Measurements from ENCODE around the gene AADACL4. TPM values are rescaled to one million over a fixed set of nuclear protein-coding genes. Genes with fewer than 3 reads are reported as not detected.
"Not testable (repeated sequence)": the region's sequence is repeated elsewhere in the genome, so short reads cannot be mapped to it uniquely, and the experiment has no call there.

Gene AADACL4
- total RNA-seq, 1 experiment from 2014 or later: not detected

DNA sequence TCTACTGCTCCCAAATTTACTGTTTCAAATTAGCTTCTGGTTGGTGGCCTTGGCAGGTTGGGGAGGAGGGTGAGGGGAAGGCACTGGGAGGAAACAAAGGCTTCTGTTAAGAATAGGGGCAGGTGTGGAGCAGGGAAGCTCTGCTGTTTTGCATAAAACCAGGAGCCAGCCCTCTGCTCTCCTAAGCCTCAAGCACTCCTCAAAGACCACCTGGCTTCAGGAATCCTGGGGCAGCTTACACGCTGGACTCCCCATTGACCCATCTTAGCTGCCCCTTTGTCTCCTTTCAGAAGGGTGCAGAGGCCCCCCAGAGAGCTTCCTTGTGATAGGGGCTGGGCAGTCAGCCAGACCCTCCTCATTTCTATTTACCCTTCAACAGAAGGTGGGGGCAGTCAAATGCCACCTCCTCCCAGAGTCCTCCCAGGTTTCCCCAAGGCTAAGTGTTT is 14.4 kb upstream of the AADACL4 start:
- DNase-seq (ENCODE audit: low read depth): no peak

DNA sequence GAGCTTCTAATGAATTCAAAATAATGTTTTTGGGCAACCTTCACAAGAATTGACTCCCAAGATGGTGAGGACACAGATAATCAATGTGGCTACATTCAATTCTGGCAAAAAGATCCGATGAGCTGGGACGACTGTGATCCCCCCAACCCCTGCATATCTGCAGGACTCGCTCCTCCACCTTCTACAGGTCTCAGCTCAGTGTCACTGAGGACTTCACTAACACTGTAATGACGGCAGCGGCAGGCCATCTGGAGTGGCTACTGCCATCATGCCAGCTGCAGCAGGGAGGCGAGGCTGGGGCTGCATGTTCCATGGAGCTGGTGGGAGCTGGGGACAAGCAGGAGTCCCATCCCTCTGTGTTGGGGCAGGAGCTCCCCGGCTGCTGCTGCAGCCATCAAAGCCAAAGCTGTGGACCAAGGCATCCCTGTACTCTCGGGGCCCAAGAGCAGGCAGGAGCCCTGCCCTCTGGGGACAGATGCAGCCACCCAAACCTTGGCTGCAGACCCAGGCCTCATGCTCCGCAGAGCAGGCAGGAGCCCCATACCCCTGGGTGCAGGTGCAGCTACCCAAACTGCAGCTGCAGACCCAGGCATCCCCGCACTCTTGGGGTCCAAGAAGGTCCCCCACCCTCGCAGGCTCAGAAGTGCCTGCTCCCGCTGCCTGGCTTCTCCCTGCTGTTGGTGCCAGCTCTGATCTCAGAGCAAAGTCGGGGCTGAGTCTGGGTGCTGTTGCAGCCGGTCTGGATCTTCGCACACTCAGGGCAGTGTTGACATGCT is 13.7 kb upstream of the AADACL4 start:
- DNase-seq (ENCODE audit: low read depth): no peak

DNA sequence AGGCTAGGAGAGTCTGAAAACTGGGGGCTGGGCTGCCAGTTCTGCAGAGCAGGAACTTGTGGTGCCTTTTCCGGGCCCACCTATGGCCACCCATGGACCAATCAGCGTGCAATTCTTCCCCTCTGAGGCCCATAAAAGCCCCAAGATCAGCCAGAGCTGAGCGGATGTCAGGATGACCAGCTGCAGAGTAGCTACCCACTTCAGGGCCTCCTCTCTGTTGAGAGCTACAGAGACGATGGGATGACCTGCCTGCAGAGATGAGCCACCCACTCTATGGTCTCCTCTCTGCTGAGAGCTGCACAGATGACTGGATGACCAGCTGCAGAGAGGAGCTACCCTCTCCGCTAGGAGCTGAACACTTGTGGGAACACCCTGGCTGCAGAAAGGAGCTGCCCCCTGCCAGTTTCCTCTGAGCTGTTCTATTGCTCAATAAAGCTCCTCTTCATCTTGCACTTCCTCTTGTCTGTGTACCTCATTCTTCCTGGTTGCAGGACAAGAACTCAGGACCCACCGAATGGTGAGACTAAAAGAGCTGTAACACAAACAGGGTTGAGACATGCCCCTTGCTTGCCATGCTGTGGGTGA is 12.8 kb upstream of the AADACL4 start:
- DNase-seq (ENCODE audit: low read depth): no peak

DNA sequence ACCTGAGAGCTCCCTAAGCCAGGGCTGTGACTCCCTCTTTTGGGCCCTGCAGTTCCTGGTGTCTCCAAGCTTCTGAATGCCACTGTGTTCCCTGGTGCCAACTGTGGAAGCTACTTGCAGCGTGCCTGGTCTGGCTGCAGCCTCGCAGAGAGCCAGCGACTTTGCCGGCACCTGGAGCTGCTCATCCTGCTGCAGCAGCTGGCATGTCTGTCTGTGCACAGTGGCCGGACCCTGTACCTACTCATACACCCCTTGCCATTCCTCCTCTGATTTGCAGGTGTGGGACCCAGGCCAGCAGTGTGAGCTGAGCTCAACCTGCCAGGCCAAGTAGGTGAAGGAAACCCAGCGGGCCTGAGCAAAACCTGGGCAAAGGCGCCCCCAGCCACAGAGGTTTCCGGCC is 12.3 kb upstream of the AADACL4 start:
- DNase-seq (ENCODE audit: low read depth): no peak

DNA sequence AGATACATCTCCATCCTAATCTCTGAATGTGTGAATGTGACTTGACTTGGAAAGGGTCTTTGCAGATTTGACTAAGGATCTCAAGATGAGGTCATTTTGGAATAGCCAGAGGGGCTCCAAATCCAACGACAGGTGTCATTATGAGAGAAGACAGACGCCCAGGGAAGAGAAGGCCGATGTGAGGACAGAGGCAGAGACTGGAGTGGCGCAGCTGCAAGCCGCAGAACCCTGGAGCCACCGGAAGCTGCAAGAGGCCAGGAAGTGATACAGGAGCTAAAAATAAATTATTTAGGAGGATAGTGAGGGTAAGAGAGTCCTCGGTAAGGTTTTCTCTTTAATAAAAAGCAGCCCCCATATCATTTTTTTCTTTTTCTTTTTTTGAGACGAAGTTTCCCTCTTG is 9.7 kb upstream of the AADACL4 start:
- DNase-seq (ENCODE audit: low read depth): no peak

DNA sequence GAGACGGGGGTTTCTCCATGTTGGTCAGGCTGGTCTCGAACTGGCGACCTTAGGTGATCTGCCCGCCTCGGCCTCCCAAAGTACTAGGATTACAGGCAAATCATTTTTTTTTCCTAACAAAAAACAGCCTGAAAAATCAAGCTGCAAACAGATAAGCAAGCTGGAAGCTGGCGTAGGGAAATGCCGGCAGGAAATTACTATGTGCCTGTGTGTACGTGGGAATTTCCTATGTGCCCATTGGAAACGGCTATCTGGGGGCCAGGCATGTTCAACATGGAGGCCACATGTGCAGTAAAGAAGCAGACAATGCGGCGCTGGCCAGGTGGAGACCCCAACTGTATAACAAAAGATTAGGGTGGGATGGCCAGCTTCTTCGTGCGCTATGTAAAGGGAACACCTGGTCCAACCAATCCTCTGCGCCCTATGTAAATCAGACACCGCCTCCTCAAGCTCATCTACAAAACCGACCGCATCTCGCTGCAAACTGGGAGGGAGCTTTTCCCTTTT is 9.1 kb upstream of the AADACL4 start:
- no peak for DNase-seq (ENCODE audit: low read depth)

DNA sequence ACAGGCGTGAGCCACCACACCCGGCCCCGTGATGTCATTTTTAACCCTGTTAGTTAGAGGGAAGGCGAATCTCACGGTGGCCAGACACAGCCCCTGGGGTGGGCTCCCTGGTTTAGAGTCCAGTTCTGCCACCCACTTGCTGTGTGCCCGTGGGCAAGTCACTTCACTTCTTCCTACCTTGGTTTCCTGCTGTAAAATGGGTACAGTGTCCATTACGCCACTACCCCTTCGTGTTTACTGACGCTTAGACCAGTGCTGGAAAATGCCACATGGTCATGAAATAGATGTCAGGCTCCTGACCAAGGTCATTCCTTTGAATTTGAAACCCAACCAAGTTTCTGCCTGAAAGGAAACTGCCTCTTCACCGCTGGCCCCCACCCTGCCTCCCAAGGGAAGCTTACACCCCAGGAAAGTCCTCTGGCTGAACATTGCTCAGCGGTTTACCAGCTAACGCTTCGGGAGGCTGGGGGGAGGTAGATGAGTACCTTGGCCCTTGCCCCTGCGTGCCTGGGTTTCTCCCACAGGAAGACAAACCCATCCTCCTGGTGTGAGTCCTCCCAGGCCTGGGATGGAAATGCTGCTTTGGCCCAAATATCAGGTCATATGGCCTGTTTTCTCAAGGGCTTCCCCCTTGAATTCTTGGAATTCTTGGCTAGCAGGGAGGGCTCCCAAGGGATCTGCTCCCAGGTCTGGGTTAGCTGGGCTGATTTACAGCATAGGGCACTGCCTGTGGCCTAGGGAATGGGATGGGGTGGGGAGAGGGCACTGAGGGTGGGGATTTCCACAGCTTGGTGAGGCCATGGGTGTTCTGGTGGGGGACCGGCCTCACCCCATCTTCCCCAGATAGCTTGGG is 7.6 kb upstream of the AADACL4 start:
- peak; percentile 85 for DNase-seq (ENCODE audit: low read depth)

DNA sequence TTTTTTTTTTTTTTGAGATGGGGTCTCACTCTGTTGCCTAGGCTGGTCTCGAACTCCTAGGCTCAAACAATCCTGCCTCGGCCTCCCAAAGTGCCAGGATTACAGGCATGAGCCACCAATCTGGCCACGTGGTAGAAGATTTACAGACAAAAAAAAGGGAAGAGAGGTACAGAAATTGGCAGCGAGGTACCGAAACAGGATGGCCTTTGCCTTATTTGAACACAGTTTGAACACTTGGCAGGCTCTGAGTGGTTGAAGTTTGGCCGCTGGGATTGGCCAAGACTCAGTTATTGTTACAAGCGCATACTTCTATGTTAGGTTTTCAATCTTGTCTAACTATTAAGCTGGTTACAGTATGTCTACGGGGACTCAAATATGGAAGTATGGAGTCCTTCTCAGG is 6.2 kb upstream of the AADACL4 start:
- DNase-seq (ENCODE audit: low read depth): no peak

DNA sequence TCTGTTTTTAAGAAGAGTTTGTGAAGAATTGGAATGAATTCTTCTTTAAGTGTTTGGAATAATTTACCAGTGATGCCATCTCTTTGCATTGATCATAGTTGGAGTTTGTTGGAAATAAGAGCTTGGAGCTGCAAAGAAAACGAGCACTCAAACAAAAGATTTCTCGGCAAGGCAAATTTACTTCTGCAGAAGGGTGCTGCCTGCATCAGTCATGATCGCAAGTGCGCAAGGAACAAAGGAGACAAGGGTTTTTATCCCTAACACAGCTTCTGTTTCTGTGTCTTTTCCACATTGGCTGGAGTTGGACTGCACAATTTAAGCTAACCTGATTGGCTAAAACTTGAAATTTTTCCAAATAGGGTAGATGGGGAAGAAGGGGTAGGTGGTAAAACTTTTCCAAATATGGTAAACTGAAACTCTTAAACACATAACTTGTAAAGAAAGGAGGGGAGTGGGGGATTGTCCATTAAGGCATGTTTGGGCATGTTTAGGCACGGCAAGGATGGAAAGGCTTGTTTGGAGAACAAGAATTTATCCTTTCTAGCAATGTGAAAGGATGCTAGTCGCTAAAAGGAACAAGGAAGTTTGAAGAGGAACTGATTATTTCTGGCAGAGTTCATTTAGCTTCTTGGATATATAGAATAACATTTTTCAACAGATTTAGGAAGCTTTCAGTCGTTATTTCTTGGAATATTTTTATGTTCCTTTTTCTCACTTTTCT is 3.5 kb upstream of the AADACL4 start:
- DNase-seq (ENCODE audit: low read depth): no peak

DNA sequence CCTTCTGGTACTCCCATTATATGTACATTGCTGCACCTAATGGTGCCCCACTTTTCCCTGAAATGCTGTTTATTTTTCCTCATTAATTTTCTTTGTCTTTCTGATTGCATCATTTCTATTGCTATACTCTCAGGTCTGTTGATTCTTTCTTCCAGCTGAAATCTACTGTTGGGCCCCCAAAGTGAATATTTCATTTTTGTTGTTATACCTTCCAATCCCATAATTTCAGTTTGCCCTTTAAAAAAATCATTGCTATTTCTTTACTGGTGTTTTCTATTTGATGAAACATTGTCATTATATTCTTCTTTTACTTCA is 3.0 kb upstream of the AADACL4 start:
- no peak for DNase-seq (ENCODE audit: low read depth)

DNA sequence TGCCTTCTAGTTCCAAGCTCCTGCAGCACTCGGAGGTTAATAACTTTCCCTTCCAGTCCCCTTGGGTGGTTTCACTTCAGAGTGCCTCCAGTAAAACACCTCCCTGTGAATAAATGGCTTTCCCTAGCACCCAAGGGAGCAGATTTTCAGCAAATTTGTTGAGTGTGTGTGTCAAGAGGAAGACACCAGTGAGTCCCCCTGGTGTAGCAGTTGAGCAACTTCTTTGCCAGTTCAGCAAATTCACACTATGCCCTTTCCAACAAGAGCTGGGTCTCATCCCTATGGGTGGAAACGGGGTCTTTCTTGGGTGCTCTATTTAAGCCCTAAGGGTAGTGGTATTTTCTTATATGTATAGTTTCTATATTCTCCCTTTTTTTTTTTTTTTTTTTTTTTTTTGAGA is 806 bp upstream of the AADACL4 start:
- DNase-seq (ENCODE audit: low read depth): no peak

DNA sequence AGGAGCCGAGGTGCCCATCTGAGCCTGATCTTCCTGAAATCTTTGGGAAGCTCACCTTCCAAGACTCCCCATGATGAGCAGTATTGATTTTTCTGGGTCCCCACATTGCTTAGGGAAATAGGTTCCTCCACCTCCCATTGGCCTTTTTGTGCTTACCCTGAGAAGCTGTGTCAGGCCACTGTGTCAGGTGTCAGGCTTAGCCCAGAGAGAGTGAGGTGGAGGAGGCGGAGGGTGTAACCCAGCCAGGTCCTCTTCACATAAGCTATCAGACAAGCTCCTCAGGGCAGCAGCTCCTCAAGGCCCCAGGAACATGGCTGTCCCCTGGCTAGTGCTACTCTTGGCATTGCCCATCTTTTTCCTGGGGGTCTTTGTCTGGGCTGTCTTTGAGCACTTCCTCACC is 352 bp downstream of the AADACL4 start:
- no peak for DNase-seq (ENCODE audit: low read depth)

DNA sequence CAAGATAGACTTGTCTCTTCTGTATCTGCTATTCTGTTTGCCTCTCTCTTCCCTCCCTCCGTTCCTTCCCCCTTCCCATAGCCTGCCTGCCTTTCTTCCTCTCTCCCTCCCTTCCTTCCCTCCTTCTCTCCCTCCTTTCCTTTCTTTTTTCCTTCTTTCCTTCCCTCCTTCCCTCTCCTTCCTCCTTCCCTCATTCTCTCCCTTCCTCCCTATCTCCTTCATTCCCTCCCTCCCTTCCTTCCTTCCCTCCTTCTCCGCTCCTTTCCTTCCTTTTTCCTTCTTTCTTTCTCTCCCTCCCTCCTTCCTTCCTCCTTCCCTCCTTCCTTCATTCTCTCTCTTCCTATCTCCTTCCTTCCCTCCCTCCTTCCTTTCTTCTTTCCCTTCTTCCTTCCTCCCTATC is 944 bp downstream of the AADACL4 start:
- no peak for DNase-seq (ENCODE audit: low read depth)

DNA sequence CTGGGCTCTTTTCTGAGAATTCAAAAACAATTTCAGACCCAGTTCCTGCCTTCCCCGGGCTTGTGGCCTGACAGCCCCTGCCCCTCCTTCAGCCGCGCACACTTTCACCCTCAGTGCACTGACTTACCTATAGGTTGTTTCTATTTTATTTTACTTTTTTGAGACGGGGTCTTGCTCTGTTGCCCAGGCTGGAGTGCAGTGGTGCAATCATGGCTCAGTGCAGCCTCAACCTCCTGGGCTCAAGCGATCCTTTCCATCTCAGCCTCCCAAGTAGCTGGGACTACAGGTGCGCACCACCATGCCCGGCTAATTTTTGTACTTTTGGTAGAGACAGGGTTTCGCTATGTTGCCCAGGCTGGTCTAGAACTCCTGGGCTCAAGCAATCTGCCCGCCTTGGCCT is 1.5 kb downstream of the AADACL4 start:
- not testable (repeated sequence) for DNase-seq (ENCODE audit: low read depth)

DNA sequence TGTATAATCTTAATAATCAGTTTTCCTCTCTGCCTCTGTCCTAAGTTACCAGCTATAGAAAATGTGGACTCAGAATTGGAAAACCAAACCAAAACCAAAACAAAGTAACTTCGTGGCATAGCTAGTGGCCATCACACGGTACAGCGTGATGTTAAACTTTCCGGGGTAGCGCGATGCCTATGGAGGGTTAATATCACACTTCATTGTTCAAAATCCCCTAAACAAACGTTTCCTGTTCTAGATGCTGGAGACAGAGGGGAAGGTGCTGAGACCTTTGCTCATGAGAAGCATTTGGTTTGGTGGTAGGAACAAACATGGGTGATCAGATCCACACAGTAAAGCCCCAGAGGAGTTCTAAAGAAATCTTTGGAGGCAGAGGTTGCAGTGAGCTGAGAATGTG is 4.9 kb downstream of the AADACL4 start:
- DNase-seq (ENCODE audit: low read depth): no peak

DNA sequence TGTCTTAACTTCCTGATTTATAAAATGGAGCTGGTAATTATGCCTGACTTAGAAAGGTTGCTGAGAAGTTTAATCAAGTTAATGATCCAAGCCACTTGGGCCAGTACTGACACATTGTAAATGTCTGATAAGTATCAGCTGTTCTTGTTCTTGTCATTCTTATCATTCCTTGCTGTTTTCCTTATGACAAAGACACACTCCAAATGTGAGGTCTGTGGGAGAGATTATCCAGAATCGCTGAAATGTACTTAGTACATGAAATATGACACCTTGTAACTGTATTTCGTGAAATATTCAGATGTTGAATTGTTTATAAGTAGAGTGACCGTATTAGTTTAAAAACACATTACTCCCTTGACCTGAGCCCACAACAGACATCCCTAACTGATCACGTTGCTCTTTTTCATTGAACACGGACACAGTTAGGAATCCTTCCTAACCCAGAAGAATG is 6.1 kb downstream of the AADACL4 start:
- DNase-seq (ENCODE audit: low read depth): no peak

DNA sequence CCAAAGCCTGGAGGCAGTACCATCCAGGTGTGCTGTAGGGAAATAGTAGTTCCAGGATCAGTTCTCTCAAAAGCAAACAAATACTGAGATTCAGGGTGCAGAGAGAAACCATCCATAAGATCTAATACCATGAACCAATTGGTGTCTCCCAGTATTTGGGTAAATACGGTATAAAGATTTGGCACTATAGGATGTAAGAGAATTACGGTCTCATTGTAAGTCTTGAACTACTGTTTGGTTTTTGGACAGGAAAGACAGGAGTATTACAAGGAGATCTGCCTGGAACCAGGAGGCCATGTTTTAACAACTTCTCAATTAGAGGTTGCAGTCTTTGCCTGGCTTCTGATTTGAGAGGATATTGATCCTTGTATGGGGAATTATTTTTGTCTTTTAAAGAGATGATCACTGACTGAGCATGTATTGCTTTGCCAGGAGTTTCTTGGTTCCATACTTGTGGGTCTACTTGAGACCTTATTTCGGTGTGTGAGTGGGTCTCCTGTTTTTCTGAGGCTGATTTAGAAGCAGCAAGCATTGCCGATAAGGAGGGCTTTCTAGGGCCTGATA is 10.2 kb downstream of the AADACL4 start:
- no peak for DNase-seq (ENCODE audit: low read depth)

DNA sequence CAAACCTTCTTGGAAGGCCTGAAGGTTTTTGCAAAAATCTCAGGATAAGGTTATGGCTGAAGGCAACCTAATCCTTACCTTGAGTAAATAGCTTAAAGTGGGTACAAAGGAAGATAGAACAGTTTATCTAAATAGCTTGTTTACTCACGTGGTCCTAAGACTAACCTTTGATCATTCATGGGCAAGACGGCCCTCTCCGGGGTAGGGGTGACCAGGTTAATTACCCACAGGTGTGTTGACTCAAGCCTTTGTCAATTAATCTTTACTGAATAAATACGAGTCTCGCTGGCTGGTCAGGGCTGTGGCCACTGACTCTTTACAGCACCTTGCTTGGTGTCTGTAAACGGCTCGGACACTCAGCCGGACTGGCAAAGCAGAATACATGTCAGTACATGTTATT is 10.8 kb downstream of the AADACL4 start:
- DNase-seq (ENCODE audit: low read depth): no peak

DNA sequence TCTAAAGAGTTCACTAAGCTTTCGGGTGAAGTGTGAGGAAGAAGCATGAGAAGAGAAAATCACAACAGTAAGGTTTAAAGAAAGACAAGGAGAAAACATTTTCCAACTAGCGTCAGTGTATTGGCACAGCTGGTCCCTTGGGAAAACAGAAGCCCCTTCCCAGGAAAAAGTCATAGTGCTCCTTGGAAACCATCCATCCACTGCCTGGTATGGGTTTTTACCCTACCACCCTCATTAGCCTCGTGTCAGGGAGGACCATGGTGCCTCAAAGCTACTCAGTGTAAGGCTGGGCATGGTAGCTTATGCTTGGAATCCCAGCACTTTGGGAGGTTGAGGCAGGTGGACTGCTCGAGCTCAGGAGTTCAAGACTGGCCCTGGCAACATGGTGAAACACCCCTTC is 12.7 kb downstream of the AADACL4 start:
- DNase-seq (ENCODE audit: low read depth): no peak

DNA sequence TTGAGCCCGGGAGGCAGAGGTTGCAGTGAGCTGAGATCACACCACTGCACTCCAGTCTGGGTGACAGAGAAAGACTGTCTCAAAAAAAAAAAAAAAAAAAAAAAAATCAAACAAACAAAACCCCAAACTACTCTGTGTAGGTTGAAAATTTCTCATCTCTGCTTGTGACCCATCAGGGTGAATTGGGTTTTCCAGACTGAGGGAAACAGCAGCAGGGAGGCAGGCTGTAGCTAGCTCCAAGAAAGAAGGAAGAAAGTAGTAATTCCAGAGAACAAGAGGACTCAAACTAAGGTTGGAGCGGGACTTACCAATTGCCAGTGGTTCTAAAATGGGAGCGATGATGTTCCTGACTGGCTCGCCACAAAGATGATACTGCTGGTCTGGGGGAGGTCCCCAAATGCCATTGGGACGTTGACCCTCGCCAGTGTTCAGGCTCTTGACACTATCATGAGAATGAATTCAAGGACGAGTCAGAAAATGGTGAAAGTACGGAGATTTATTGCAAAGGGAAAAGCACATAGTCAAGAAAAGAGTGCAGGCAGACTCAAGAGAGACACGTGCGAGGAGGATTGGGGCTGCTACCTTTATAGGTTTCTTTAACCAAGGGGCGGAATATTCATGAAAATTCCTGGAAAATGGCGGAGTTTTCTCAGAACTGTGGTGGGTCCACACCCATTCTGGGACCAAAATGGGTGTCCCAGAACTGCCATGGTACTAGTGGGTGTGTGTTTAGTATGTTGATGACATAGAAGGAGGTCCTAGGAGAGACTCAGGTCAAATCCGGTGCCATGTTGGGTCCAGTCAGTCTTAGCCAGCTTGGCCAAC is 13.4 kb downstream of the AADACL4 start:
- no peak for DNase-seq (ENCODE audit: low read depth)
